Ascending aorta (tissue), 2 donors: Measurements from ENCODE around the gene DARS2. TPM values are rescaled to one million over a fixed set of nuclear protein-coding genes. Genes with fewer than 3 reads are reported as not detected.
"Not testable (repeated sequence)": the region's sequence is repeated elsewhere in the genome, so short reads cannot be mapped to it uniquely, and the experiment has no call there.

Experiments
- DNase-seq, 2 donors: peaks; one replicate each; pipeline ENCODE4 v3.0.0-alpha.2; 2019; ENCODE audit warnings: low spot score in 2 of 2
- H3K27ac ChIP-seq, 2 donors: fragments of 200-600 bp; sonication (generic); one replicate each; pipeline ENCODE4 v1.5.1; 2016 to 2017; ENCODE audit warnings: mild to moderate bottlenecking in 1 of 2
- H3K27me3 ChIP-seq: fragments of 200-600 bp; sonication (generic); one replicate; pipeline ENCODE4 v1.5.1; 2017
- H3K36me3 ChIP-seq, 2 donors: fragments of 200-600 bp; sonication (generic); one replicate each; pipeline ENCODE4 v1.5.1; 2016
- H3K4me1 ChIP-seq, 2 donors: fragments of 200-600 bp; sonication (generic); one replicate each; pipeline ENCODE4 v1.5.1; 2016 to 2017; ENCODE audit warnings: mild to moderate bottlenecking in 1 of 2
- H3K4me3 ChIP-seq, 2 donors: fragments of 200-600 bp; sonication (generic); one replicate each; pipeline ENCODE4 v1.5.1; 2016 to 2017; ENCODE audit warnings: mild to moderate bottlenecking in 1 of 2
- H3K9me3 ChIP-seq, 2 donors: fragments of 200-600 bp; sonication (generic); one replicate each; pipeline ENCODE4 v1.5.1; 2016
- intact Hi-C: fragments of 100-400 bp; cut with DNase I; formaldehyde crosslinking; loops from one replicate; pipeline ENCODE4 v1.15.1; 2023
- total RNA-seq: library from RNA; depleted of rRNA; stranded (reverse); fragments of >200 nt; gene quantifications from one replicate; pipeline ENCODE4 v1.1.0, GENCODE V29; 2016
- TF ChIP-seq, protein P1 (sequence below), 3 experiments: fragments of 200-600 bp in 2 of 3; fragments of 450-650 bp in 1 of 3; sonication (generic) in 2 of 3; IDR thresholded peaks; one replicate each; pipeline ENCODE4 v1.5.1; 2016 to 2019; ENCODE audit warnings: antibody characterized with exemption in 3 of 3, mild to moderate bottlenecking in 1 of 3, moderate library complexity in 1 of 3

Gene DARS2
- total RNA-seq, 1 donor from 2014 or later: 12.1 TPM

GRCh38 chr1:173871091-173871490 lies 46.6 kb downstream of the DARS2 start:
- Histone ChIP-seq H3K4me1 (peaks cover 4 to 10% of the 10 kb centered on the region in 2 donors), H3K36me3 (peaks cover 9 to 43% of the 10 kb centered on the region in 2 donors), H3K4me3 (no peak overlapping the region), H3K9me3 (no peaks in the 10 kb centered on the region), H3K27me3 (no peaks in the 10 kb centered on the region), H3K27ac (no peak overlapping the region)
- intact Hi-C loops: no loop called here
- no peak for DNase-seq
- TF ChIP-seq, protein P1, sequence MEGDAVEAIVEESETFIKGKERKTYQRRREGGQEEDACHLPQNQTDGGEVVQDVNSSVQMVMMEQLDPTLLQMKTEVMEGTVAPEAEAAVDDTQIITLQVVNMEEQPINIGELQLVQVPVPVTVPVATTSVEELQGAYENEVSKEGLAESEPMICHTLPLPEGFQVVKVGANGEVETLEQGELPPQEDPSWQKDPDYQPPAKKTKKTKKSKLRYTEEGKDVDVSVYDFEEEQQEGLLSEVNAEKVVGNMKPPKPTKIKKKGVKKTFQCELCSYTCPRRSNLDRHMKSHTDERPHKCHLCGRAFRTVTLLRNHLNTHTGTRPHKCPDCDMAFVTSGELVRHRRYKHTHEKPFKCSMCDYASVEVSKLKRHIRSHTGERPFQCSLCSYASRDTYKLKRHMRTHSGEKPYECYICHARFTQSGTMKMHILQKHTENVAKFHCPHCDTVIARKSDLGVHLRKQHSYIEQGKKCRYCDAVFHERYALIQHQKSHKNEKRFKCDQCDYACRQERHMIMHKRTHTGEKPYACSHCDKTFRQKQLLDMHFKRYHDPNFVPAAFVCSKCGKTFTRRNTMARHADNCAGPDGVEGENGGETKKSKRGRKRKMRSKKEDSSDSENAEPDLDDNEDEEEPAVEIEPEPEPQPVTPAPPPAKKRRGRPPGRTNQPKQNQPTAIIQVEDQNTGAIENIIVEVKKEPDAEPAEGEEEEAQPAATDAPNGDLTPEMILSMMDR (IDR thresholded peaks at IDR 0.05): no peak

DNA sequence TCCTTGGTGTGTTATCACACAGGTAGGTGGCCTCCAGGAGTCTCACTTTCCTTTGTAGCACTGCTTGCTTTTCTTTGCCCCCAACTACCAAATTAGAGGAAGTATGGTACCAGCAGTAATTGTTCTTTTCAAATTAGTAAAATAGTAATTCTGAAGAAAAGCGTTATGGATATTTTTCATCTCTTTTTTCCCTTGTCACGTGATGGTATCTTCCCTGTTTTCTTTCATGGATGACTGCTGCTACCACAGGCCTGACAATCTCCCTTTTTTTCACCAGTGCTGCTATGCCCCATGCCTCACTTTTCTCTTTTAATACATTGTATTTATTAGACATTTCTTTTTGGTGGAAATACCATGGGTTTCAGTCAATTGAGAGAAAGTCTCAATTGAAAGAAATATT lies 47.0 kb downstream of the DARS2 start:
- Histone ChIP-seq H3K4me3 (no peak overlapping the region), H3K36me3 (peaks cover 9 to 43% of the 10 kb centered on the region in 2 donors), H3K9me3 (no peaks in the 10 kb centered on the region), H3K4me1 (peaks cover 4 to 9% of the 10 kb centered on the region in 2 donors), H3K27ac (no peak overlapping the region), H3K27me3 (no peaks in the 10 kb centered on the region)
- TF ChIP-seq, protein P1 (IDR thresholded peaks at IDR 0.05): no peak
- intact Hi-C loops: no loop called here
- no peak for DNase-seq

- no peaks in the 10 kb centered on the region for H3K9me3 ChIP-seq
- H3K4me3 ChIP-seq: no peak overlapping the region
- H3K4me1 ChIP-seq: no peaks in the 10 kb centered on the region
- peaks cover 10 to 55% of the 10 kb centered on the region in 2 donors for H3K36me3 ChIP-seq
- TF ChIP-seq, protein P1 (IDR thresholded peaks at IDR 0.05): no peak
- no peak for DNase-seq
- no peak overlapping the region for H3K27ac ChIP-seq
- no peaks in the 10 kb centered on the region for H3K27me3 ChIP-seq
- intact Hi-C loops: no loop called here
Measured at GRCh38 chr1:173876732-173877131, 52.3 kb downstream of the DARS2 start.

- Histone ChIP-seq H3K27ac (no peak overlapping the region), H3K9me3 (no peaks in the 10 kb centered on the region), H3K27me3 (no peaks in the 10 kb centered on the region), H3K4me1 (no peaks in the 10 kb centered on the region), H3K36me3 (peaks cover 10 to 52% of the 10 kb centered on the region in 2 donors), H3K4me3 (no peak overlapping the region)
- no peak for DNase-seq
- TF ChIP-seq, protein P1 (IDR thresholded peaks at IDR 0.05): no peak
- intact Hi-C loops: no loop called here
Measured at GRCh38 chr1:173878251-173878650, 53.8 kb downstream of the DARS2 start.

DNA sequence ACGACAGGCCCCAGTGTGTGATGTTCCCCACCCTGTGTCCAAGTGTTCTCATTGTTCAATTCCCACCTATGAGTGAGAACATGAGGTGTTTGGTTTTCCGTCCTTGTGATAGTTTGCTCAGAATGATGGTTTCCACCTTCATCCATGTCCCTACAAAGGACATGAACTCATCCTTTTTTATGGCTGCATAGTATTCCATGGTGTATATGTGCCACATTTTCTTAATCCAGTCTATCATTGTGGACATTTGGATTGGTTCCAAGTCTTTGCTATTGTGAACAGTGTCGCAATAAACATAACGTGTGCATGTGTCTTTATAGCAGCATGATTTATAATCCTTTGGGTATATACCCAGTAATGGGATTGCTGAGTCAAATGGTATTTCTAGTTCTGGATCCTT lies 56.6 kb downstream of the DARS2 start:
- H3K4me1 ChIP-seq, H3K9me3 ChIP-seq, H3K4me3 ChIP-seq, DNase-seq, H3K27ac ChIP-seq, intact Hi-C loops, H3K27me3 ChIP-seq: not testable (repeated sequence)
- peaks cover 13 to 46% of the 10 kb centered on the region in 2 donors for H3K36me3 ChIP-seq

- H3K27ac ChIP-seq: no peak overlapping the region
- no peak overlapping the region for H3K4me3 ChIP-seq
- no peaks in the 10 kb centered on the region for H3K4me1 ChIP-seq
- TF ChIP-seq, protein P1 (IDR thresholded peaks at IDR 0.05): no peak
- peaks cover 20 to 42% of the 10 kb centered on the region in 2 donors for H3K36me3 ChIP-seq
- H3K27me3 ChIP-seq: no peaks in the 10 kb centered on the region
- H3K9me3 ChIP-seq: no peaks in the 10 kb centered on the region
- no peak for DNase-seq
- intact Hi-C loops: no loop called here
Measured at GRCh38 chr1:173884701-173885100, 60.2 kb downstream of the DARS2 start.
